SIG-M5 treated with dmso at 0.1 percent for 504 hours (cell line): Measurements from ENCODE around the gene HS6ST1.

Source experiments
- DNase-seq: peaks from one replicate; lab custom pipeline; 2025; ENCODE audit not compliant: unreplicated experiment; lab: John Stamatoyannopoulos, UW

The HS6ST1 gene

DNA sequence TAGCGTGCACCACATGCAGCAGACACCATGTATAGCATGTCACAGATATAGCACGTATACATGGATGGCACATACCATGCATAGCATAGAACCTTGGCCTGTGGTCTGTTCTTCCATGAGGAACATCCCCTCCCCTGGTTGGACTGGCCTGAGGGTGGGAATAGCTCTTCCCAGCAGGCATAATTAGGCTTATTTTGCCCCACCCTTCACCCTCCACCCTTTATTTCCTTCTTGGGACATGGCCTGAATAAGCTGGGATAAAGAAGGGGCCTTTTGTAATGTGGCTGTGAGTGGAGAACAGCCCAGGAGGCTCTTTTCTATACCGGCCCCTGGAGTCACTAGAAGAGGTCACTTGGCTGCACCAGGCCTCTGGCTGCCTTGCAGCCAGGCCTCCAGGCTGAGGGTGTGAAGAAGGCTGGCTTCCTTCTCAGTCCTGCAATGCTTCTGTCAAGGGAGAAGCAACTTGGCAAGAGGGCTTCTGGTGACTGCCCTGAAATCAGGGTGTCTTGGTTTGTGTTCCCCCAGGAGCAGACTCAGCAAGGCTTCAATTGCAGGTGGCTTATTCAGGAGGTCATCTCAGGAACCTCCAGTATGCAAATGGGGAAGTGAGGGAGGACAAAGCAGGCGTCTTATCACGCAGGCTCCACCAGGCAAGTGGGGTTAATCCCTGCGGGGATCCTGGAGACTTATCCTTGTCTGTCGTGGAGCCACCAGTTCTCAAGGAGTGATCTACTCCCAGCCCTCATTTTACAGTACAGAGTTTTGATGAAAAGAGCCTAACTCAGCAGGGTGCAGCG lies 68.2 kb downstream of the HS6ST1 start:
- no peak for DNase-seq

- DNase-seq: no peak
Observed at GRCh38 chr2:128249555-128249954, 69.1 kb downstream of the HS6ST1 start.

- DNase-seq: no peak
Observed at GRCh38 chr2:128245813-128246212, 72.9 kb downstream of the HS6ST1 start.

GRCh38 chr2:128241896-128242295 lies 76.8 kb downstream of the HS6ST1 start:
- DNase-seq: no peak

DNA sequence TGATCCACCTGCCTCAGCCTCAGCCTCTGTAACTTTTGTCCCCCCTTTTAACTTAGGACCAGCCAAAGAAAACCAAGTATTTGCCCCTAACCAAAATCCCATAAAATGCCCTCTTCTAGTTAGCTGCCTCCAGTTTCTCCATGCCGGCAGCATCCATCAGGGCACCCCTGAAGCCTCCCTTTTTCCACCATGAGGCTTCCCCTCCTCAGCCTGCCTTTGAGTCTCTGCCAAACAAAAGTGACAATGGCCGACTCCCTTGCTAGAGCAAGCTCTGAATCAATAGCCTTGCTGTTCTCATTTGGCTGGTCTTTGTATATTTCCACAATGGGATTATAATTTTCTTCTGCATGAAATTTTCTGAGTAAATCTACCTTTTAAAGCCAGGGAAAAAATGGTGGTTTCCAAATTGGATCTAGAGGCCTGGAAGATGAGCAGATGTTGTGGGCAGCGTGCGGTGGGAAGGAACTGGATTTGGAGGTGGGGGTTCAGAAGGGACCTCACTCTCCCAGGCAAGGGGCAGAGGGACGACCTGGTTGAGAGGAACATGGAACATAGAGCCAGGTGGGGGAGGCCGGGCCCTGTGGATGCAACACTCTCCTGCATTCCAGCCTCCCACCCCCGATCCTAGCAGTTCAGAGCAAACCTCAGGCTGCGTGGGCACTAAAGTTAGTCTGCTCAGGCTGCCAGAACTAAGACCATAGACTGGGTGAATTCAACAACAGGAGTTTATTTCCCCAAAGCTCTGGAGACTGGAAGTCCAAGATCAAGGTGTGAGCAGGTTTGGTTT lies 80.6 kb downstream of the HS6ST1 start:
- no peak for DNase-seq

DNA sequence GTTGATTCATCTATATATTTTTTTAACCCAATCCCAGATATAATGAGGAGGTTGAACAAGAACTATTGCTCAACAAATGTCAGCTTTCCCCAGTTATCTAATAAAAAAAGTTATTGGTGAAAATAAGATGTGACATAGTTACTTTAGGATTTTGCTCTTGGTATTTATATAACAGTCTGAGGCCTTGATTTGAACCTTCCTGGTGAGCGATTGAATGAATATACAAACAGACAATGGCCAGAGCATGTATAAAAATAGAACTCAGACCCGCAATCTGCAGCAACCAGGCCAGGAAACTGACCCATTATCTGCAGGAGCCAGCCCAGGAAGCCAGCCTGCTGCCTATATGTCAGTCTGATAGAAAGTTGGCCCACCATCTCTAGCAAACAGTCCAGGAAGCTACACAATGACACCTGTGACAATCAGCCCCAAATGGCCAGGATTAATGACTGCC lies 81.6 kb downstream of the HS6ST1 start:
- DNase-seq: no peak

- DNase-seq: no peak
Observed at GRCh38 chr2:128236491-128237035, 82.1 kb downstream of the HS6ST1 start.

DNA sequence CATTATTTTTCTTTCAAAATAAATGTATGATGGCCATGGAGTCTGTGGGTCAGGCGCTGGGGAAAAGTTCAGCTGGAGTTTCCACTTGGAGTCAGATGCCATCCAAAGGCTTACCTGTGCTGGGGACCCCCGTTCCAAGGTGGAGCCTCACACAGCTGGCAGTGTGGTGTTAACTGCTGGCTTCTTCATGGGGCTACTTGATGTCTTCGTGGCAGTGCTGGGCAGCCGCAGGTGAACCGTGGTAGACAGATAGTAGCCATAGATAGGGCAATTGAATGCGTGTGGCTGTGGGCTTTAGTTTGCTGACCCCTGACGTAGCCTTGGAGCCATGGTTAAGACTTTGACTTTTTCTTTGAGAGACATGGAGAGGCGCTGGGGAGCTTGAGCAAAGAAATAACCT lies 83.1 kb downstream of the HS6ST1 start:
- DNase-seq: no peak

GRCh38 chr2:128234613-128235012 lies 84.1 kb downstream of the HS6ST1 start:
- no peak for DNase-seq

GRCh38 chr2:128233790-128234395 lies 84.8 kb downstream of the HS6ST1 start:
- no peak for DNase-seq

DNA sequence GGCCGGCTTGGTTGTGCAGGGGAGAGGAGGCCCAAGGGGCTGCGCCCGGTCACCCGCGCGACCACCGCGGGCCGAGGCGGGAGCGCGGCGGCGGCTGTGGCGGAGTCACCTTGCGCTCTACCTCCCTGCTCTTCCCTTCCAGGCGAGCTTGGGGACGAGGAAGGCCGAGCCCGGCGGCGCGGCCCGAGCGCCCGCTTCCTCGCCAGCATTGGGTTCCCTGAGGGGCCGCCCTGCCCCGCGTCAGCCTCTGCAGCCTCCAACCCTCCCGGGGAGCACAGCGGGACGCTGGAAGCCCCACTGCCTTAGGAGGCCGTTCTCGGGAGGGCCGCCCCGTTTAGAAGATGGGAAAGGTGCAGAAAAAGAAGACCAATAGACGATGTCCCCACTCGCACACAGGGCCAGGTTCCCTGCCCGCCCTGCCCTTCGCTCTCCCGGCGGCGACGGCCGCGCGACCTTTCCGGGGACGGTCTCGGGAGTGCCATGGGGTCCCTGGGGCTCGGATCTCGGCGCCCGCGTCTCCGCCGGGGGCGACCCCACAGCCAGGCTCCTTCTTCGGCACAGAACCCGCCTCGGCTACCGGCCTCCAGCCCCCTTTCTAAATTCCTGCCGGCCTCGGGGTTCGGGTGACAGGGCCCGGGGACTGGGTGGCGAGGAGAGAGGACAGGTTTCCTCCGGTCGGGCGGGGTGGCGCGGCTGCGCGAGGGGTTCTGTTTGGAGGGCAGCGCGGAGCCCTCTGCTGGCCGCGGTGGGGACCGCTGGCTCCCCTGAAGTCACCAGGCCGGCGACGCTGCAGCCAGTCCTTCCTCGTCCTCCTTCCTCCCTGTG lies 85.5 kb downstream of the HS6ST1 start:
- DNase-seq: peak; percentile 75

DNA sequence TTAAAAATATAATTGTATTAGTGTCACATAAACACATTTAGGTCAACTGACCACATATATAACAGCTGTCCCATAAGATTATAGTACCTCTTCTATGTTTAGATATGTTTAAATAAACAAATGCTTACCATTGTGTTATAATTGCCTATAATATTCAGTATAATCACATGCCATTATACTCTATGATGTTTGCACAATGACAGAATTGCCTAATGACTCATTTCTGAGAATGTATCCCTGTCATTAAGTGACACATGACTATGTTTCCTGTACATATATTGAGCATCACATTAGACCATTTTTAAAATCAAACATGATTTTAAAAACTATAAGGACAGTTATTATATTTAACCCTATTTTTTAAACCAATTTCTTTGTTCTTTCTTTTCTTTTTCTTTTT lies 89.8 kb downstream of the HS6ST1 start:
- DNase-seq: peak; percentile 27

DNA sequence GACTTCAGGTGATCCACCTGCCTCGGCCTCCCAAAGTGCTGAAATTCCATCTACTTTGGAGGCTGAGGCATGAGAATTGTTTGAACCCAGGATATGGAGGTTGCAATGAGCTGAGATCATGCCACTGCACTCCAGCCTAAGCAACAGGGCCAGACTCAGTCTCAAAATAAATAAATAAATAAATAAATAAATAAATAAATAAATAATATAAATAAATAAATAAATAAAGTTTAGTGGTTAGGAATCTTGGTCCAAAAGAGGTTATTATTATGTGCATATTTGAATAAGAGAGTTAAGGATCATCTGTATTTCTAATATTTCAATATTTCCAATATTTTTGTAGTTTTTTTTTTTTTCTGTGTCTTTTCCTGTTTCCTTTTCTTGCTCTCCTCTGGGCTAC lies 90.8 kb downstream of the HS6ST1 start:
- DNase-seq: no peak

DNA sequence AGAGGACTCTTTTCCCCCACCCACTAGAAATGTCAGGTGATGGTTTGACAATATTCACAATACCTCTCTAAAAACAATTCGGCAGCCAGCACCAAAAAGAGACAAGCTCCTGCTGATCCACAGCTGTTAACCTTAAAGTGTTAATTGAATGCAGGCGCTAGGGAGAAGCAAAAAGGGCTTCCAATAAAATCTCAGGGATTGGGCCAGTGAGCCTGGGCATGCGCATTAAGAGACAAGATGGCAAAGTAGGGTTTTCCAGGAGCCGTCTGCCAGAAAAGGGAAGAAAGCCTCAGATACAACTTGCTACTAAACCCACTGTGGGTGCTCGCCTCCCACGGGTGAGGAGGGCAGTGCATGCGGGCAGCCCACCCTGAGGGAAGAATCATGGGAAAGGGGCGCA lies 98.8 kb downstream of the HS6ST1 start:
- DNase-seq: no peak

DNA sequence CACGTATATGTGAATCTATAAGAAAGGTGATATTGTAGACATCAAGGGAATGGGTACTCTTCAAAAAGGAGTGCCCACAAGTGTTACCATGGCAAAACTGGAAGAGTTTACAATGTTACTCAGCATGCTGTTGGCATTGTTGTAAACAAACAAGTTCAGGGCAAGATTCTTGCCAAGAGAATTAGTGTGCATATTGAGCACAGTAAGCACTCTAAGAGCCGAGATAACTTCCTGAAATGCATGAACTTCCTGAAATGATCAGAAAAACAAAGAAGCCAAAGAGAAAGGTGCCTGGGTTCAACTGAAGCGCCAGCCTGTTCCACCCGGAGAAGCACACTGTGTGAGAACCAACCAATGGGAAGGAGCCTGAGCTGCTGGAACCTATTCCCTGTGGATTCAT lies 101.0 kb downstream of the HS6ST1 start:
- peak; percentile 18 for DNase-seq

DNA sequence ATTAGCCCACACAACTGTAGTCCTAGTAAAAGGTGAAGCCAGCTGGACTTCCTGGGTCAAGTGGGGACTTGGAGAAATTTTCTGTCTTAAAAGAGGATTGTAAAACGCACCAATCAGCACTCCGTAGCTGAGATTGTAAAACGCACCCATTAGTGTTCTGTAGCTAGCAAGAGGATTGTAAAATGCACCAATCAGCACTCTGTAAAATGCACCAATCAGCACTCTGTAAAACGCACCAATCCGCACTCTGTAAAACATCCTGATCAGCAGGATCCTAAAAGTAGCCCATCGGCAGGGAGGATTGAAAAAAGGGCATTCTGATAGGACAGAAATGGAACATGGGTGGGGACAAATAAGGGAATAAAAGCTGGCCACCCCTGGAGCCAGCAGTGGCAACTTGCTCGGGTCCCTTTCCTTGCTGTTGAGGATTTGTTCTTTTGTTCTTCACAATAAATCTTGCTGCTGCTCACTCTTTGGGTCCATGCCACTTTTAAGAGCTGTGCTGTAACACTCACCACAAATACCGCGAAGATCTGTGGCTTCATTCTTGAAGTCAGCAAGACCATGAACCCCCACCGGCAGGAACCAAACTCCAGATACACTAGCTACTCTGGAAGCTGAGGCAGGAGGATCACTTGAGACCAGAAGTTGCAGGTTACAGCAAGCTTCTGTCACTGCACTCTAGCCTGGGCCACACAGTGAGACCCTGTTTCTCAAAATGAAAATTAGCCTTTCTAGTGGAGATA lies 102.6 kb downstream of the HS6ST1 start:
- peak; percentile 15 for DNase-seq
